ENCODE measurements around the gene CCNB3. TPM values are rescaled to one million over a fixed set of nuclear protein-coding genes. Genes with fewer than 3 reads are reported as not detected.

Gene CCNB3, protein sequence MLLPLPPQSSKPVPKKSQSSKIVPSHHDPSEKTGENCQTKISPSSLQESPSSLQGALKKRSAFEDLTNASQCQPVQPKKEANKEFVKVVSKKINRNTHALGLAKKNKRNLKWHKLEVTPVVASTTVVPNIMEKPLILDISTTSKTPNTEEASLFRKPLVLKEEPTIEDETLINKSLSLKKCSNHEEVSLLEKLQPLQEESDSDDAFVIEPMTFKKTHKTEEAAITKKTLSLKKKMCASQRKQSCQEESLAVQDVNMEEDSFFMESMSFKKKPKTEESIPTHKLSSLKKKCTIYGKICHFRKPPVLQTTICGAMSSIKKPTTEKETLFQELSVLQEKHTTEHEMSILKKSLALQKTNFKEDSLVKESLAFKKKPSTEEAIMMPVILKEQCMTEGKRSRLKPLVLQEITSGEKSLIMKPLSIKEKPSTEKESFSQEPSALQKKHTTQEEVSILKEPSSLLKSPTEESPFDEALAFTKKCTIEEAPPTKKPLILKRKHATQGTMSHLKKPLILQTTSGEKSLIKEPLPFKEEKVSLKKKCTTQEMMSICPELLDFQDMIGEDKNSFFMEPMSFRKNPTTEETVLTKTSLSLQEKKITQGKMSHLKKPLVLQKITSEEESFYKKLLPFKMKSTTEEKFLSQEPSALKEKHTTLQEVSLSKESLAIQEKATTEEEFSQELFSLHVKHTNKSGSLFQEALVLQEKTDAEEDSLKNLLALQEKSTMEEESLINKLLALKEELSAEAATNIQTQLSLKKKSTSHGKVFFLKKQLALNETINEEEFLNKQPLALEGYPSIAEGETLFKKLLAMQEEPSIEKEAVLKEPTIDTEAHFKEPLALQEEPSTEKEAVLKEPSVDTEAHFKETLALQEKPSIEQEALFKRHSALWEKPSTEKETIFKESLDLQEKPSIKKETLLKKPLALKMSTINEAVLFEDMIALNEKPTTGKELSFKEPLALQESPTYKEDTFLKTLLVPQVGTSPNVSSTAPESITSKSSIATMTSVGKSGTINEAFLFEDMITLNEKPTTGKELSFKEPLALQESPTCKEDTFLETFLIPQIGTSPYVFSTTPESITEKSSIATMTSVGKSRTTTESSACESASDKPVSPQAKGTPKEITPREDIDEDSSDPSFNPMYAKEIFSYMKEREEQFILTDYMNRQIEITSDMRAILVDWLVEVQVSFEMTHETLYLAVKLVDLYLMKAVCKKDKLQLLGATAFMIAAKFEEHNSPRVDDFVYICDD (N-terminal part only)
- total RNA-seq, result 0.11 and 0.23 TPM in 2 replicates

DNA sequence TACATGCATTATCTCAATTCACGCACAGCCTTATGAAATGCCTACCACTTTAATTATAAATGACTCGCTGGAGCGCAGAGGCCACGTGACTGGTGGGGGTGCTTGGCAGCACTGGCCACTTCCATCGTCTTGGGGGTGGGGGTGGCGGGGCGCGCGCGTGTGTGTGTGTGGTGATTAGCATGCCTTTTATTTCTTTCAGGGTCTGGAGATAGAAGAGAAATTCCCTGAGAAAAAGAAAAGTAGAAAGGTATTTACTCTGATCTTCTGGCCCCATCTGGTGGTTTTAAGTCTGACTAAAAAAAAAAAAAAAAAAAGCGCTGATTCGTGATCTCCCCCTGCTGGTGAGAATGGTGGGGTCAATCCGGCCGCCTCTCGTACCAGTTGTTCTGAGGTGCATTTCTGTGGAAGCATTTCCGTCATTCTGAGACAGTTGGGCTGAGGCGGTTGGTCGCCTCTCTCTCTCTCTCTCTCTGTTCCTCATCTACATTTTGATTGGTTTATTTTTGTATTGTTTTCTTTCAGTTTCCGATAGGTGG lies at the start of gene CCNB3:
CCNB3 (plus strand) TSS at position 402 of the 536 bp plus-strand sequence. CDS start 80,399 bp downstream, outside the sequence.

DNA sequence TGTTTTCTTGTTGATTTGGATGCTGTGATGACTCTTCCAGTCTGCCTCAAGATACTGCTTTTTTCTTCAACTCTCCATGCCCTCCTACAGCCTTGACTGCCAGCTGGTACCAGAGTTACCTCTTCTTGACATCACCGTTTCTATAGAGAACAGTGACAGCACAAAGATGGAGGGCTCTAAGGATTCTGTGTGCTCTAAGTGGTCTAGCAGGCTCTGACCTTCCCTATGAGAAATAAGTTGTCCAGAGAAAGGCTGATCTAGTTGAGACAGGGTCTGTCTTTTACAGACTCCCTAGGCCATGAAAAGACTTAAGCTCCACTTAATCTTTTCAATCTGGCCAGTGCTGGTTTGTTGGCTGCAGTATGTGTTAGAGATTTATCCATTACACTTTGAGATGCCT lies 3.7 kb upstream of the CCNB3 start, which contains the start of gene AKAP4:
AKAP4 (minus strand) TSS at position 101 of the 400 bp plus-strand sequence. CDS start 118 bp downstream, outside the sequence.

Other genes starting within 250 kb of the CCNB3 start
- gene AKAP4, start 3.8 kb upstream of the CCNB3 start, total RNA-seq, result not detected in 2 replicates